Occipital lobe (tissue), 2 donors: Measurements from ENCODE around the gene PLA2G4D. TPM values are rescaled to one million over a fixed set of nuclear protein-coding genes. Genes with fewer than 3 reads are reported as not detected.

Source experiments
- DNase-seq: peaks from one replicate; lab custom pipeline; 2025; lab: John Stamatoyannopoulos, UW
- total RNA-seq: library from RNA; depleted of rRNA; stranded (reverse); fragments of >200 nt; gene quantifications from one replicate; pipeline ENCODE4 v1.2.3, GENCODE V29; 2014

Gene PLA2G4D
- total RNA-seq, 1 donor from 2014 or later, result not detected

- DNase-seq, result no peak
Observed at GRCh38 chr15:42090781-42091180, 3.6 kb downstream of the PLA2G4D start.

- no peak for DNase-seq
Observed at GRCh38 chr15:42090370-42090769, 4.0 kb downstream of the PLA2G4D start.

- no peak for DNase-seq
Observed at GRCh38 chr15:42089942-42090341, 4.4 kb downstream of the PLA2G4D start.

GRCh38 chr15:42088801-42089640 lies 5.3 kb downstream of the PLA2G4D start:
- DNase-seq, result no peak

- DNase-seq, result no peak
Observed at GRCh38 chr15:42087926-42088800, 6.2 kb downstream of the PLA2G4D start.

- no peak for DNase-seq
Observed at GRCh38 chr15:42087460-42087859, 6.9 kb downstream of the PLA2G4D start.

GRCh38 chr15:42085721-42086120 lies 8.6 kb downstream of the PLA2G4D start:
- DNase-seq, result no peak

- DNase-seq, result no peak
Observed at GRCh38 chr15:42085236-42085605, 9.1 kb downstream of the PLA2G4D start.

- DNase-seq, result peak; percentile 16
Observed at GRCh38 chr15:42084465-42085235, 9.7 kb downstream of the PLA2G4D start.

- no peak for DNase-seq
Observed at GRCh38 chr15:42083916-42084315, 10.4 kb downstream of the PLA2G4D start.

- no peak for DNase-seq
Observed at GRCh38 chr15:42083605-42083908, 10.8 kb downstream of the PLA2G4D start.

GRCh38 chr15:42082823-42083604 lies 11.3 kb downstream of the PLA2G4D start:
- no peak for DNase-seq

GRCh38 chr15:42082141-42082540 lies 12.2 kb downstream of the PLA2G4D start:
- no peak for DNase-seq

GRCh38 chr15:42080919-42081830 lies 13.2 kb downstream of the PLA2G4D start:
- DNase-seq, result no peak

GRCh38 chr15:42080186-42080918 lies 14.0 kb downstream of the PLA2G4D start:
- DNase-seq, result no peak

GRCh38 chr15:42079401-42079908 lies 14.9 kb downstream of the PLA2G4D start:
- DNase-seq, result no peak

GRCh38 chr15:42078903-42079302 lies 15.5 kb downstream of the PLA2G4D start:
- no peak for DNase-seq

GRCh38 chr15:42077689-42078088 lies 16.7 kb downstream of the PLA2G4D start:
- no peak for DNase-seq

GRCh38 chr15:42073418-42073817 lies 20.9 kb downstream of the PLA2G4D start:
- DNase-seq, result no peak
